ENCODE measurements around the gene FBXO31.

The FBXO31 gene

GRCh38 chr16:87297918-87298631, 85.5 kb downstream of the FBXO31 start:
- no peak for DNase-seq (ENCODE audit: extremely low read depth, low read depth)
- peak; percentile 64 for TF ChIP-seq CTCF (IDR thresholded peaks at IDR 0.05; ENCODE audit: low read depth, low read length)

DNA sequence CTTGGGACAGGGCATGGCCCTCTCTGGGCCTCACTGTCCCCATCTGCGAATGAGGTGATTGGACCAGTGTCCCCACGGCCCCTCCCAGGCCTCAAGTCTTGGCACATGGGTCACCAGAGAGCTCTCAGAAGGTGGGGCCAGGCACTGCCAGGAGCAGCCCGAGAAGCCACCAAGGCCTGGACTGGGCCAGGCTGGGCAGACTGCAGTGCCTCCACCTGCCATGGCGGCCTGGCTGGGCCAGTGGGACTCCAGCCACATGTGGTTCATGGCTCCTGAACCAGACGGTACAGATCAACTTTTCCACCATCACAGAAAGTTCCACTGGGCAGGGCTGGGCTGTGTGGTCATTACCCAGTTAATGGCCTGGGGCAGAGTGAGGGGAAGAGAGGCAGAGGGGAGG, 86.2 kb downstream of the FBXO31 start:
- TF ChIP-seq CTCF (IDR thresholded peaks at IDR 0.05; ENCODE audit: low read depth, low read length) = no peak
- no peak for DNase-seq (ENCODE audit: extremely low read depth, low read depth)

- no peak for TF ChIP-seq CTCF (IDR thresholded peaks at IDR 0.05; ENCODE audit: low read depth, low read length)
- no peak for DNase-seq (ENCODE audit: extremely low read depth, low read depth)
These were observed 87.7 kb downstream of the FBXO31 start for GRCh38 chr16:87295661-87296531.

DNA sequence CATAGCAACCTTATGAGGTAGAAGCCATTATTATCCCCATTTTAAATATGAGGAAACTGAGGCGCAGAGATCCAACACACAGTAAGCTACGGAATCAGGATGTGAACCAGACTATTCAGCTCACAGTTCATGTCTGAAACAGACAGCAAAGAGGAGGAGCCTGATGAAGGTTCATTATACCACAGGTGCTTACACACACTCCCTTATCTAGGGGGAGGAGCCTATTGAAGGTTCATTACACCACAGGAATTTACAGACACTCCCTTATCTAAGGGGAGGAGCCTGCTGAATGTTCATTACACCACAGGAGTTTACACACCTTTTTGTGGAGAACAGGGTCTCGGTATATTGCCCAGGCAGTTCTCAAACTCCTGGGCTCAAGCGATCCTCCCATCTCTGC, 88.3 kb downstream of the FBXO31 start:
- no peak for TF ChIP-seq CTCF (IDR thresholded peaks at IDR 0.05; ENCODE audit: low read depth, low read length)
- no peak for DNase-seq (ENCODE audit: extremely low read depth, low read depth)

GRCh38 chr16:87293990-87294389, 89.6 kb downstream of the FBXO31 start:
- DNase-seq (ENCODE audit: extremely low read depth, low read depth) = no peak
- TF ChIP-seq CTCF (IDR thresholded peaks at IDR 0.05; ENCODE audit: low read depth, low read length) = no peak

DNA sequence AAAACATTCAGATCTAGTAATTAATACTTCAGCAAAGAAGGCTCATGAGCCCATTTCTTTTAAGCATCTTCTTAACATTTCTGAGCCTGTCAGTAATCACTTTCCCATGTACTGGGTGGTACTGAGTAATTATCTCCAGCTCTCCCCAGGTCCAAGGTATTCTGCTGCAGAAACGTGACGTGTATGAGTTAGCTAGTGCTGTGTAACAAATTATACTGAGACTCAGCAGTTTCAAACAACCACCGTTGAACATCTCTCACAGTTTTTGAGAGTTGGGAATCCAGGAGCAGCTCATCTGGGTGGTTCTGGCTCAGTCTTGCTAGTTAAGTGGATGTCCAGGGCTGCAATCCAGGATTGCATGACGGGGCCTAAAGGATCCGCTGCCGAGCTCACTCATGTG, 91.6 kb downstream of the FBXO31 start:
- TF ChIP-seq CTCF (IDR thresholded peaks at IDR 0.05; ENCODE audit: low read depth, low read length) = no peak
- DNase-seq (ENCODE audit: extremely low read depth, low read depth) = no peak

DNA sequence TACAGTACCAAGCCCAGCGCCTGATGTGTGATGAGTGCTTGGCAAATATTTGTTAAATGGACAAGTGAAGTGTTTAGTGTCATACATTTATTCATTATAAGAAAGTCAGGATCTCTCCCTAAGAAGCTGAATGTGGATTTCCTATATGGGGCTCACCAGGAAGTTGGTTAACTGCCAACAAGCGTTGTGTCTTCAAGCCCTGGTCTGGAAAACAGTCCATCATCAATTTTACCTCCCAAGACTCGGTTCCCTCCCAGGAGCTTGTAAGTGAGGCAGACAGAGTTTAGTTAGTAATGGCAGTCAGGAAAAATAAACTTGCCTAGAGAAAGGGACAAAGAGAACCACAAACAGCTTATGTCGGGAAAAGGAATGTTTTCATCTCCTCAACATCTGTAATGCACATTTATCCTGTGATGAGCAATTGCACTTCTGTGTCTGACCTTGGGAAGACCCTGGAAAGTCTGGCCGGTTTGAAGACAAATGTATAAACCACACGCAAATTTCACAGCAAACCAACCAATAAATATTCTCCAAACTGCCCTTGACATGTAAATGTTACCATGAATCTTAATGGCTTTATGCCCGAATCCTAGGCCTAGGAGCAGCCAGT, 94.7 kb downstream of the FBXO31 start:
- TF ChIP-seq CTCF (IDR thresholded peaks at IDR 0.05; ENCODE audit: low read depth, low read length) = no peak

More for the DNA sequence above, 94.7 kb downstream of the FBXO31 start:
- DNase-seq (ENCODE audit: extremely low read depth, low read depth) = peak; percentile 40

All from AG09319 (cell line).